Uterus (tissue), 4 donors: ENCODE data around the gene TTYH1. TPM values are rescaled to one million over a fixed set of nuclear protein-coding genes. Genes with fewer than 3 reads are reported as not detected.

Source experiments
- DNase-seq, 2 donors: peaks; one replicate each; pipeline ENCODE4 v3.0.0-alpha.2; 2019 to 2020
- H3K27ac ChIP-seq, 2 donors: fragments of 200-600 bp; sonication (generic); 1 replicate in 1 of 2; 2 replicates in 1 of 2; pipeline ENCODE4 v1.5.1; 2016 to 2018
- H3K27me3 ChIP-seq, 2 donors: fragments of 200-600 bp; sonication (generic); one replicate each; pipeline ENCODE4 v1.5.1; 2018 to 2019; ENCODE audit warnings: control low read depth in 1 of 2
- H3K36me3 ChIP-seq, 2 donors: fragments of 200-600 bp; sonication (generic); one replicate each; pipeline ENCODE4 v1.5.1; 2019; ENCODE audit warnings: control low read depth in 1 of 2
- H3K4me1 ChIP-seq, 2 donors: fragments of 200-600 bp; sonication (generic); one replicate each; pipeline ENCODE4 v1.5.1; 2018 to 2019; ENCODE audit warnings: control low read depth in 1 of 2
- H3K4me3 ChIP-seq, 2 donors: fragments of 200-600 bp; sonication (generic); 1 replicate in 1 of 2; 2 replicates in 1 of 2; pipeline ENCODE4 v1.5.1; 2018 to 2019; ENCODE audit warnings: mild to moderate bottlenecking in 1 of 2
- H3K9me3 ChIP-seq, 2 donors: fragments of 200-600 bp; sonication (generic); one replicate each; pipeline ENCODE4 v1.5.1; 2019; ENCODE audit warnings: control low read depth in 1 of 2
- POLR2A ChIP-seq, 2 donors: fragments of 450-650 bp; IDR thresholded peaks; one replicate each; pipeline ENCODE4 v1.6.1; 2016; ENCODE audit warnings: antibody characterized with exemption in 2 of 2, mild to moderate bottlenecking in 1 of 2, moderate library complexity in 1 of 2
- intact Hi-C: fragments of 100-400 bp; cut with DNase I; formaldehyde crosslinking; loops from one replicate; pipeline ENCODE4 v1.15.1; 2023; ENCODE audit warnings: low total_unique reads
- total RNA-seq, 4 donors: library from RNA; depleted of rRNA in 3 of 4; stranded (reverse); fragments of >200 nt in 3 of 4; gene quantifications; one replicate each; pipeline versions ENCODE4 v1.1.0 to v1.2.4, GENCODE V29; 2014 to 2023
- TF ChIP-seq, protein P1 (sequence below), 4 experiments: fragments of 200-600 bp in 2 of 4; fragments of 450-650 bp in 2 of 4; sonication (generic) in 2 of 4; IDR thresholded peaks; one replicate each; pipeline ENCODE4 v1.5.1; 2016 to 2019; ENCODE audit warnings: antibody characterized with exemption in 4 of 4, mild to moderate bottlenecking in 2 of 4, moderate library complexity in 1 of 4
- donor health status: DM: yes; HTN: yes; CAD: no.

Gene TTYH1
- total RNA-seq, 4 donors from 2014 or later, result 1.9 to 10.2 TPM; not detected in 2

DNA sequence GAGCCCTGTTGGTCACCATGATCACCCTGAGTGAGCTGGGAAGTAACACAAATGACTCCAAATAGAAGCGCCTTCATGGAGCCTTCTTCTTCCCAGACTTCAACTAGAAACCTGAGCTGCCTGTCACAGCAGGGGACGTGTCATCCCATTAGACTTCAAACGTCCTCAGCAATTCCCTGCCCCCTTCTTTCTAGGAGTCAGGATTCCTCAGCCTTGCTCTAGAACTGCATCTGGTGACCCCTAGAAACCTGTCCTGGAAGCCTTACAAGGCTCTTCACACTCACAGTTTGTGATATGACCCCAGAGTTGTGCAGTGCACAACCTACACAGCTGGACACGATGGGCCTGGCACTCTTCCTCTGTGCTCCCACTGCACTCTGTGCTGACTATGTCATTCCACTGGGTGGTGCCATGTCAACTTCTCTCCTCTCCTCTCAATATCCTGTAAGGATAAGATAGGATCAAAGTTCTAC lies 23.6 kb upstream of the TTYH1 start:
- intact Hi-C loops, result no loop called here
- Histone ChIP-seq H3K27ac (no peak overlapping the region), H3K9me3 (no peaks in the 10 kb centered on the region), H3K27me3 (peaks cover 0 to 8% of the 10 kb centered on the region in 2 donors), H3K4me3 (no peak overlapping the region), H3K36me3 (no peaks in the 10 kb centered on the region), H3K4me1 (no peaks in the 10 kb centered on the region)
- TF ChIP-seq POLR2A (IDR thresholded peaks at IDR 0.05), result no peak
- TF ChIP-seq, protein P1, sequence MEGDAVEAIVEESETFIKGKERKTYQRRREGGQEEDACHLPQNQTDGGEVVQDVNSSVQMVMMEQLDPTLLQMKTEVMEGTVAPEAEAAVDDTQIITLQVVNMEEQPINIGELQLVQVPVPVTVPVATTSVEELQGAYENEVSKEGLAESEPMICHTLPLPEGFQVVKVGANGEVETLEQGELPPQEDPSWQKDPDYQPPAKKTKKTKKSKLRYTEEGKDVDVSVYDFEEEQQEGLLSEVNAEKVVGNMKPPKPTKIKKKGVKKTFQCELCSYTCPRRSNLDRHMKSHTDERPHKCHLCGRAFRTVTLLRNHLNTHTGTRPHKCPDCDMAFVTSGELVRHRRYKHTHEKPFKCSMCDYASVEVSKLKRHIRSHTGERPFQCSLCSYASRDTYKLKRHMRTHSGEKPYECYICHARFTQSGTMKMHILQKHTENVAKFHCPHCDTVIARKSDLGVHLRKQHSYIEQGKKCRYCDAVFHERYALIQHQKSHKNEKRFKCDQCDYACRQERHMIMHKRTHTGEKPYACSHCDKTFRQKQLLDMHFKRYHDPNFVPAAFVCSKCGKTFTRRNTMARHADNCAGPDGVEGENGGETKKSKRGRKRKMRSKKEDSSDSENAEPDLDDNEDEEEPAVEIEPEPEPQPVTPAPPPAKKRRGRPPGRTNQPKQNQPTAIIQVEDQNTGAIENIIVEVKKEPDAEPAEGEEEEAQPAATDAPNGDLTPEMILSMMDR (IDR thresholded peaks at IDR 0.05), result no peak
- DNase-seq, result no peak

DNA sequence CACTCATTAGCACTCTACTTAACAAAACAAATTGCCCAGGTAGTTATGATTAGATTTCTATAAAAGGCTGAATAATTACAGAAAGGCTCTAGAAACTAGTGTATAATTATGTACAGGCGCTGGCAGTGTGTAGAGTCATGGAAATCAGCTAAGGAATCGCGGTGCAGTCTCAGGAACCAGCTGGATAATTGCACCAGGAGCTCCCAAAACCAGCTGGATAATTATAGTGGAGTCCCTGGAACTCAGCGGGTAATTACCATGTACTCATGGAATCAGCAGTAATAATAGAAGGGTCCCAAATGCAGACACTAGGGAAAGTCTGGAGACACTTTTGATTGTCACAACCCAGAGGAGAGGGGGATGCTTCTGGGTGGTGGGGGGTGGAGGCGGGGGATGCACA lies 23.2 kb upstream of the TTYH1 start:
- no peaks in the 10 kb centered on the region for H3K36me3 ChIP-seq
- H3K4me3 ChIP-seq, result no peak overlapping the region
- no peaks in the 10 kb centered on the region for H3K4me1 ChIP-seq
- no peak for DNase-seq
- TF ChIP-seq, protein P1 (IDR thresholded peaks at IDR 0.05), result no peak
- TF ChIP-seq POLR2A (IDR thresholded peaks at IDR 0.05), result no peak
- intact Hi-C loops, result no loop called here
- H3K27ac ChIP-seq, result no peak overlapping the region
- no peaks in the 10 kb centered on the region for H3K9me3 ChIP-seq
- peaks cover 0 to 8% of the 10 kb centered on the region in 2 donors for H3K27me3 ChIP-seq

DNA sequence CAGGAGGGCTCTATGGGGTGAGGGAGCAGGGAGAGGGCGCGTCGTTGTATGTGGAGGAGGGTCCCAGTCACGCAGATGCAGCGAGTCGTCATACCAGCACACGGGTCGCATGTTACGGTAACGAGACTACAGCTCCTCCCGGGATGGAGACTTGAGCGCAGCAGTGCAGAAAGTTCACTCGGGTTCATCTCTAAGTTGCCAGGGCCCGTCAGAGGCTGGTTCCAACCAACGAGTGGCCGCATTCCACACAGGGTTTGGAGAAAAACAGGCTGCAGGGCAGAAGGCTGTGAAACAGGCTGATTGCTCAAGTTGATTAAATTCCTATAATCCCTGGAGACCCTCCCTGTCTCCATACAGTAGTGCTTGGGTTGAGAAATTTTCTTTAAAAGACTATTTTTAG lies 21.9 kb upstream of the TTYH1 start:
- Histone ChIP-seq H3K36me3 (no peaks in the 10 kb centered on the region), H3K27ac (no peak overlapping the region), H3K4me3 (no peak overlapping the region), H3K9me3 (no peaks in the 10 kb centered on the region), H3K4me1 (no peaks in the 10 kb centered on the region), H3K27me3 (peaks cover 0 to 8% of the 10 kb centered on the region in 2 donors)
- TF ChIP-seq POLR2A (IDR thresholded peaks at IDR 0.05), result no peak
- TF ChIP-seq, protein P1 (IDR thresholded peaks at IDR 0.05), result no peak
- DNase-seq, result no peak
- intact Hi-C loops, result no loop called here

DNA sequence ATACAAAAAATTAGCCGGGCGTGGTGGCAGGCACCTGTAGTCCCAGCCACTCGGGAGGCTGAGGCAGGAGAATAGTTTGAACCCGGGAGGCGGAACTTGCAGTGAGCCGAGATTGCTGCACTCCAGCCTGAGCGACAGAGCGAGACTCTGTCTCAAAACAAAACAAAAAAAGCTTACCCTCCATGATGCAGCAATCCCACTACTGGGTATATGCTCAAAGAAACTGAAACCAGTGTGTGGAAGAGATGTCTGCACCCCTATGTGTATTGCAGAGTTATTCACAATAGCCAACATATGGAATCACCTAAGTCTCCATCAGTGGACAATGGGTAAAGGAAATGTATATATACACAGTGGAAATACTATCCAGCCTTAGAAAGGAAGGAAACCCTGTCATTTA lies 19.6 kb upstream of the TTYH1 start:
- no peaks in the 10 kb centered on the region for H3K4me1 ChIP-seq
- no peak overlapping the region for H3K4me3 ChIP-seq
- H3K9me3 ChIP-seq, result no peaks in the 10 kb centered on the region
- no peak overlapping the region for H3K27ac ChIP-seq
- DNase-seq, result no peak
- intact Hi-C loops, result no loop called here
- no peaks in the 10 kb centered on the region for H3K36me3 ChIP-seq
- TF ChIP-seq POLR2A (IDR thresholded peaks at IDR 0.05), result no peak
- TF ChIP-seq, protein P1 (IDR thresholded peaks at IDR 0.05), result no peak
- H3K27me3 ChIP-seq, result no peaks in the 10 kb centered on the region

DNA sequence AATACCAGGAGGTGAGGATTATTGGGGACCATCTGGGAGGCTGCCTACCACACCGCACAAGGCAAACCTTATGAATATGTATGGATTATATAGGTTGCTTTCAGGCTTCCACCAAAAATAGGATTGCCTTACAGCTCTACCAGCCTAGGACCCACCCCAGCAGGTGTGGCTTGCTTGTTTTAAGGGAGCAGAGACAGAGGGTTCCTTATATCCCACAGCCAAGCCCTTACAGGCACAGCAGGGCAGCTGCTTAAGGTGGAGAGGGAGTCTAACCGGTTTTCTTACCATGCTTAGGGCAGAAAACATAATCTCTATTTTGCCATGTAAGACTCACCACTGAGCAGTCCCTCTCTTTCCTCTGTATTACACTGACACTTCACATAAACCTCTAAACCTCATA lies 16.1 kb upstream of the TTYH1 start:
- intact Hi-C loops, result no loop called here
- H3K36me3 ChIP-seq, result no peaks in the 10 kb centered on the region
- no peaks in the 10 kb centered on the region for H3K27me3 ChIP-seq
- TF ChIP-seq POLR2A (IDR thresholded peaks at IDR 0.05), result no peak
- TF ChIP-seq, protein P1 (IDR thresholded peaks at IDR 0.05), result no peak
- no peak overlapping the region for H3K27ac ChIP-seq
- H3K9me3 ChIP-seq, result no peaks in the 10 kb centered on the region
- no peak overlapping the region for H3K4me3 ChIP-seq
- DNase-seq, result no peak
- no peaks in the 10 kb centered on the region for H3K4me1 ChIP-seq
